Fibroblast of lung (primary cell): ENCODE measurements around the gene TMEM115. TPM values are rescaled to one million over a fixed set of nuclear protein-coding genes. Genes with fewer than 3 reads are reported as not detected.

Experiments
- DNase-seq, 2 donors: peaks; one replicate each; pipeline versions ENCODE4 v3.0.0 to v3.0.0-alpha.2; 2010; ENCODE audit warnings: low read depth in 2 of 2
- H2AFZ ChIP-seq: 2 replicates; pipeline ENCODE4 v1.5.1; 2012; ENCODE audit warnings: low read length, control low read depth, inconsistent platforms
- H3K27ac ChIP-seq: 2 replicates; pipeline ENCODE4 v1.5.1; 2011; ENCODE audit warnings: low read length, control low read depth; ENCODE audit not compliant: insufficient read depth
- H3K27me3 ChIP-seq: 2 replicates; pipeline ENCODE4 v1.5.1; 2011; ENCODE audit warnings: mild to moderate bottlenecking, low read length; ENCODE audit not compliant: control insufficient read depth, insufficient read depth
- H3K36me3 ChIP-seq: 2 replicates; pipeline ENCODE4 v1.5.1; 2011; ENCODE audit warnings: low read length; ENCODE audit not compliant: control insufficient read depth, insufficient read depth
- H3K4me1 ChIP-seq: 2 replicates; pipeline ENCODE4 v1.5.1; 2011; ENCODE audit warnings: low read length; ENCODE audit not compliant: control insufficient read depth, insufficient read depth; ENCODE audit errors: extremely low read depth
- H3K4me2 ChIP-seq: 2 replicates; pipeline ENCODE4 v1.5.1; 2011; ENCODE audit warnings: low read length, control low read depth; ENCODE audit not compliant: insufficient read depth; ENCODE audit errors: extremely low read depth
- H3K4me3 ChIP-seq, 4 experiments: fragments of 200-600 bp in 1 of 4; sonication (generic) in 1 of 4; replicated peaks in 1 of 4; 2 replicates each; pipeline ENCODE4 v1.5.1; 2011 to 2016; ENCODE audit warnings: low read length in 4 of 4, low read depth in 3 of 4, mild to moderate bottlenecking in 3 of 4, control low read depth in 2 of 4, inconsistent platforms in 1 of 4, mixed read lengths in 1 of 4; ENCODE audit not compliant: insufficient read depth in 1 of 4; ENCODE audit errors: control extremely low read depth in 1 of 4
- H3K79me2 ChIP-seq: 2 replicates; pipeline ENCODE4 v1.5.1; 2012; ENCODE audit warnings: mild to moderate bottlenecking, low read length, inconsistent platforms; ENCODE audit not compliant: control insufficient read depth, insufficient read depth
- H3K9ac ChIP-seq: 2 replicates; pipeline ENCODE4 v1.5.1; 2011; ENCODE audit warnings: mild to moderate bottlenecking, low read length, control low read depth; ENCODE audit not compliant: insufficient read depth
- H3K9me3 ChIP-seq: 2 replicates; pipeline ENCODE4 v1.5.1; 2012; ENCODE audit warnings: low read depth, low read length; ENCODE audit not compliant: control insufficient read depth, insufficient read depth
- H4K20me1 ChIP-seq: 2 replicates; pipeline ENCODE4 v1.5.1; 2011; ENCODE audit warnings: low read length; ENCODE audit not compliant: control insufficient read depth, insufficient read depth; ENCODE audit errors: extremely low read depth
- EZH2 ChIP-seq: IDR thresholded peaks from 2 replicates; pipeline ENCODE4 v1.5.1; 2012; ENCODE audit warnings: low read length, control low read depth, mild to moderate bottlenecking; ENCODE audit errors: missing control alignments
- polyA plus RNA-seq, 2 donors: library from polyadenylated mRNA; depleted of rRNA in 1 of 2; stranded (reverse) in 1 of 2; unstranded in 1 of 2; fragments of >200 nt; gene quantifications; 2 replicates each; pipeline ENCODE4 v1.2.1, GENCODE V29; 2011 to 2012; ENCODE audit warnings: missing spikeins in 1 of 2
- total RNA-seq: library from RNA; depleted of rRNA; stranded (reverse); fragments of >200 nt; gene quantifications from 2 replicates; pipeline ENCODE4 v1.2.1, GENCODE V29; 2014
- TF ChIP-seq, protein P1 (sequence below), 2 donors: IDR thresholded peaks in 1 of 2; conservative IDR thresholded peaks in 1 of 2; 1 replicate in 1 of 2; 2 replicates in 1 of 2; pipeline ENCODE4 v1.5.1; 2011 to 2012; ENCODE audit warnings: low read length in 2 of 2, control low read depth in 1 of 2, inconsistent platforms in 1 of 2, low read depth in 1 of 2, mild to moderate bottlenecking in 1 of 2

TMEM115 gene
- total and polyA plus RNA-seq, 2 donors (not counting 1 experiment from before 2014, with no cell fraction given): 28.2 to 44.8 TPM

DNA sequence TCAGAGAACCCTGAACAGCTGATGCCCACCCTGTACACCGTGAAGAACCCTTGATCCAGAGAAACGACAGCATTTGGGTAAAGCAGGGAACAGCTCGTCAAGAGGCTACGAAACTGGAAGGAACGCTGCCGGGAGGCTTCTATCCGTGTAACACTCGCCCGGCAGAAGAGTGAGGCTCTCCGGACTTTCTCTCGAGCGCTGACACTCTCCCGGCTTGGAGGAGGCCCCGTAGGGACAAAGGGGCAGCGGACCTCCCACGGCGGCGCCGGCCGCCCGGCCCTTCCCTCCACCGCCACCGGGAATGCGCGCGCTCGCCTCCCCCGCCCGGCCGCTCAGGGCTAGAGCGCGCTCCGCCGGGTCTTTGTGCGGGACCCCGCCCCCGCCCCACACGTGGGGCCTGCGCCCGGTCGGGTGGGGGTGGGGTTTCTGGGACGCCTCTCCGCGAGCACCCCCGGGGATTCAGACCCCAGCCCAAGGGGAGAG lies 38.4 kb downstream of the TMEM115 start:
- Histone ChIP-seq H4K20me1 (no peaks in the 10 kb centered on the region), H3K9me3 (no peaks in the 10 kb centered on the region), H3K4me2 (peak overlapping the region; percentile 87), H2AFZ (no peak overlapping the region), H3K27ac (peak overlapping the region; percentile 99), H3K9ac (peak overlapping the region; percentile 99), H3K27me3 (no peaks in the 10 kb centered on the region), H3K4me3 (peak overlapping the region; percentile 64 to 84 (median 68)), H3K79me2 (peaks cover 23% of the 10 kb centered on the region), H3K4me1 (peaks cover 7% of the 10 kb centered on the region), H3K36me3 (peaks cover 19% of the 10 kb centered on the region)
- TF ChIP-seq, protein P1, sequence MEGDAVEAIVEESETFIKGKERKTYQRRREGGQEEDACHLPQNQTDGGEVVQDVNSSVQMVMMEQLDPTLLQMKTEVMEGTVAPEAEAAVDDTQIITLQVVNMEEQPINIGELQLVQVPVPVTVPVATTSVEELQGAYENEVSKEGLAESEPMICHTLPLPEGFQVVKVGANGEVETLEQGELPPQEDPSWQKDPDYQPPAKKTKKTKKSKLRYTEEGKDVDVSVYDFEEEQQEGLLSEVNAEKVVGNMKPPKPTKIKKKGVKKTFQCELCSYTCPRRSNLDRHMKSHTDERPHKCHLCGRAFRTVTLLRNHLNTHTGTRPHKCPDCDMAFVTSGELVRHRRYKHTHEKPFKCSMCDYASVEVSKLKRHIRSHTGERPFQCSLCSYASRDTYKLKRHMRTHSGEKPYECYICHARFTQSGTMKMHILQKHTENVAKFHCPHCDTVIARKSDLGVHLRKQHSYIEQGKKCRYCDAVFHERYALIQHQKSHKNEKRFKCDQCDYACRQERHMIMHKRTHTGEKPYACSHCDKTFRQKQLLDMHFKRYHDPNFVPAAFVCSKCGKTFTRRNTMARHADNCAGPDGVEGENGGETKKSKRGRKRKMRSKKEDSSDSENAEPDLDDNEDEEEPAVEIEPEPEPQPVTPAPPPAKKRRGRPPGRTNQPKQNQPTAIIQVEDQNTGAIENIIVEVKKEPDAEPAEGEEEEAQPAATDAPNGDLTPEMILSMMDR (conservative IDR thresholded peaks at IDR 0.05 in 1 of 2, IDR thresholded peaks at IDR 0.05 in 1 of 2; ENCODE audit: low read depth in 1 of 2, low read length in 2 of 2): no peak
- no peak for TF ChIP-seq EZH2
- DNase-seq: peak; percentile 65

DNA sequence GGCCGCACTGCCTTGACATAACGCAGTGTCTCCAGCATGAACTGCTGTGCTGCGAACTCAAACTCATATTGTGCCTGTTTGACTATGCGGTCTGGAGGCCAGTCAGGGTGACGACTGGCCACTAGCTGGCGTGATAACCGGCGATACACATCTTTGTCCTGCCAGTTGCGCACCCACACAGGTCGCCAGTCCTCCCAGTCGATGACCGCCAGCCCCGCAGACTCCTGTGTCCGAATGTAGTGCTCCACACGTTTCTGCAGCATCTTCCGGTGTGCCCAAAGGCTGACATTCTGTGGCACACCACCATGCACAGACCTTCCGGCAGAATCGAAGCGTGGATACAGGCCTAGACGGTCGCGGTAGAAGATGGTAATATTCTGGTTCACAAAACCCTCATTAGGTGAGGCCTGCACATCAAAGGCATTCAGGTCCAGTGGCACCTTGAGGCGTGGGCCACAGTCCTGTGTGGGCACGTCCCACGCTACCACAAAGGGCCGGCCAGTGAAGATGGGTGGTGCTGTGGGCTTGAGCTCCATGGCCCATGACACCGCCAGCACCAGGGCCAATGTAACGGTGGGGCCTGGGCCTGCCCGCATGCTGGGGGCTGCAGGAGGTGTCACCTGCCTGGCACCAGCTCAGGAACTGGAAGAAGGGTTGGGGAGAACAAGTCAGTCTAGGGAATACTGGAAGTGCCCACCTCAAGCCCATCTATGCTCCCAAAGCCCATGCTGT lies 39.3 kb downstream of the TMEM115 start:
- H3K4me1 ChIP-seq: peaks cover 7% of the 10 kb centered on the region
- H3K79me2 ChIP-seq: peaks cover 23% of the 10 kb centered on the region
- no peak overlapping the region for H3K27ac ChIP-seq
- peaks cover 18% of the 10 kb centered on the region for H3K36me3 ChIP-seq
- TF ChIP-seq EZH2: no peak
- TF ChIP-seq, protein P1 (conservative IDR thresholded peaks at IDR 0.05 in 1 of 2, IDR thresholded peaks at IDR 0.05 in 1 of 2; ENCODE audit: low read depth in 1 of 2, low read length in 2 of 2): no peak
- H3K4me3 ChIP-seq: peak overlapping the region; percentile 64 to 84 (median 68)
- H2AFZ ChIP-seq: no peak overlapping the region
- no peak overlapping the region for H3K9ac ChIP-seq
- no peaks in the 10 kb centered on the region for H3K9me3 ChIP-seq
- no peaks in the 10 kb centered on the region for H4K20me1 ChIP-seq
- peak overlapping the region; percentile 87 for H3K4me2 ChIP-seq
- no peaks in the 10 kb centered on the region for H3K27me3 ChIP-seq
- DNase-seq: no peak

DNA sequence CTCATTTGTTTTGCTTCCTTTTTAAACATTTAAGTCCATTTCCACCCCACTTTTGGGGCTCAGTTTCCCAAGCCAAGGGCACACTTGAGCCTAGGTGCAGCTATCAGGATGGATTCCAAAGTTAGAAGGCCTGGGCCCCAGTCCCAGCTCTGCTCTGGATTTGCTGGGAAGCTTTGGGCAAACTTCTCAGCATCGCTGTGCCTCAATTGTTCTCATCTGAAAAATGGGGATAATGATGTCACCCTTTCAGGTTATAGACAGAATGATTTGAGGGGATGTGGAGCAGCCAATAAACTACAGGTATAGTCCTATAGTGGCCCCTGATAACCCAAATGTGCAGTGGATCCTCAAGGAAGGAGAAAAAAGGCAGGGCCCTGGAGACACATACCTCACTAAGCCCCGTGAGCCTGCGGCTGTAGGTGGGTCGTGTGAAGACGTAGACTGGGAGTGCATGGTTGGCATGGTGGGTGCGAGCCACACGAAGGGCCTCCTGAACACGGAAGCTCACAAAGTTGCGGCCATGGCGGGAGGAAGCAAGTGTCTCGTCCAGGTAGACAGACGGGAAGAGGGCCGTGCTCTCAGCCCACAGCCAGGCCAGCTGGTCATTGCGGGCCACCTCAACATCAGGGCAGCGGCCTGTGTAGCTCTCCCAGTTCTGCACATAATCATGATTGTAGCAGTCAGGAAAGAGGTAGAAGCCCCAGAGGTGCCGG lies 40.0 kb downstream of the TMEM115 start:
- Histone ChIP-seq H3K4me1 (peaks cover 7% of the 10 kb centered on the region), H3K9me3 (no peaks in the 10 kb centered on the region), H3K36me3 (peaks cover 18% of the 10 kb centered on the region), H3K27me3 (no peaks in the 10 kb centered on the region), H3K9ac (no peak overlapping the region), H3K4me2 (no peak overlapping the region), H3K4me3 (no peak overlapping the region), H3K79me2 (peaks cover 23% of the 10 kb centered on the region), H2AFZ (no peak overlapping the region), H3K27ac (no peak overlapping the region), H4K20me1 (no peaks in the 10 kb centered on the region)
- TF ChIP-seq, protein P1 (conservative IDR thresholded peaks at IDR 0.05 in 1 of 2, IDR thresholded peaks at IDR 0.05 in 1 of 2; ENCODE audit: low read depth in 1 of 2, low read length in 2 of 2): no peak
- no peak for TF ChIP-seq EZH2
- DNase-seq: no peak
